GM20431 (cell line): Measurements from ENCODE around the gene HOXB2.

Source experiments
- in situ Hi-C: fragments of 300-500 bp; cut with MseI, MboI; formaldehyde crosslinking; loops from one replicate; pipeline ENCODE4 v1.15.0; 2020; ENCODE audit warnings: low sequenced_read_pairs; ENCODE audit not compliant: unreplicated experiment

HOXB2 gene

DNA sequence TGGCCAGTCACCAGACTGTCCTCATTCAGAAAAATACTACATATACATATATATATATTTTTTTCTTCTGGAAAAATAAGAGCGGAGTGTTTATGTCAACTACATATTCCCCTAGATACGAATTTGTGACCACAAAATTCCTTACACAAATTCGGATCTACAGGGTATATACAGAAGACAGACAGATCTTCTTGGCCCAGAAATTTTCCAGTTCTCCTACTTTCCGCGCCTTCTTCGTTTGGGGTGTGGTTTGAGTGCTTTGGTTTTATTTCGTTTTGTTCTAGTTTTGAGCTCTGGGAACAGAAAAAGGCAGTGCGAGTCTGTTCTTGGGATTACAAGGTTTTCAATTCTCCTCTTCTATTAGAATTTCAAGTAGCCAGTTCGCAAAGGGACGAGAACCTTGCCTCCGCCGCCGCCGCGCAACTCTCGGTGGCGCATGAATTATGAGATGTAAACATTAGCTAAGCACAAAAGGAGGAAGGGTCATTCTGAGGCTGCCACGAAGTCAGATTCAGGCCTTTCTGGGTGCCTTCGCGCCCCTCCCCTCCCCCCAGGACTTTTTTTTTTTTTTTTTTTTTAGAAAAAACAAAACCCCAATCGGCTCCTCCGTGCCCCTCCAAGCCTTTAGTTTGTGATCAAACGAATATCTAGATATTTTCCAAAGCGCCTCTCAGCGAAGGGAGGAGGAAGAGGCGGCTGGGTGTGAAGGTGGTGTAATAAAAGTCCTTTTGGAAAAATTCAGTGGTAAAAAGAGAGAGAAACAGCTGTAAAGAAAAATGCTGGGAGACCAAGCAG lies 35.0 kb upstream of the HOXB2 start:
- in situ Hi-C loops = no loop called here

DNA sequence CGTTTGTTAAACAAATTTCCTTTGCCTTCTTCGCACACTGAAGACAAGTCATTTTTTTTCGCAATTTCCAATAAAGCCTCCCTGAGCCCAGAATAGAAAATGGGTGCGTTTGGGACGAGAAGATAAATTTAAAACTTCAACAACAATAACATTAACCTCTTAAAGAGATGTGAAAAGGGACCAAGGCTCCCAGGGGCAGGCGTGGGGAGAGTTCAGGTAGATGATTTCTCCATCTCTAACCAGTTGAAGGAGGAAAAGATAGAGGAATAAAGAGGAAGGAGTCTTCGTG lies 34.5 kb upstream of the HOXB2 start:
- in situ Hi-C loops = no loop called here

DNA sequence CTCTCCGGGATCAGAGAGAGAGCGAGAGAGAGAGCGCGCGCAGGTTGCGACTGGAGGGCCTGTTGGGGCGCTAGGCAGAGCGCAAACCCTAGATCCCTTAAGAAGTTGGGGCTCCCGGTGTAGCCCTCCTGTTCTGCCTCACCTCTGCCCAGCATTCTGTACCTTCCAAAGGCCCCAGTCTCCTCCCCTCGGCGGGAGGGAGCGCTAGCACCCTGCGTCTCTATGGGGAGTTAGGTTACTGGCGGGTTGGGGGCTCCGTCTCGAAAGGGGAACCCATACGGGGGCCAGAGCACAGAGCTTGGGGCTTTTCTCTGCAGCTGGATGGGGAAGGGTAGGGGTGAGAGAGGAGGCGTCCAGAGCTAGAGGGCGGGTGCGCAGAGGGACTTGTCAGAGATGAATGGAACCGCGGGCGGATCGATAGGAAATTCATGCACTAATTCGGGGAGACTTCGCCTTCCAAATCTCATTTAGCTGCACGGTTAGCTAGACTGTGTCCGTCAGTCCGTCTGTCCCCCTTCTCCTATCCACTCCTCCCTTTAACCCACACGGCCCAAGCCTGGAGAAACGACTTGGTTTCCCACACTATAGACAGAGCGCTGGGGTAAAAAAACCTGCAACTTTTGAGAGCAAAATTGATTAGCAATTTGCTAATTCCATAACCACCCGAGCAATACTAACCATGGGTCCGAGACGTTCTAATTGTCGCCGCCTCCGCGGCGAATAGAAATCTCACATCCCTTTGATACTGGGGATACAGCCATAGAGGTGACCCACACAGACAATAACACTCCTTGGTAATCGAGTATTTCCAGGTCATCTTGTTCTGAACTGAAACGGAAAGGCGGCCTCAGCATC lies 33.9 kb upstream of the HOXB2 start:
- in situ Hi-C loops = no loop called here

DNA sequence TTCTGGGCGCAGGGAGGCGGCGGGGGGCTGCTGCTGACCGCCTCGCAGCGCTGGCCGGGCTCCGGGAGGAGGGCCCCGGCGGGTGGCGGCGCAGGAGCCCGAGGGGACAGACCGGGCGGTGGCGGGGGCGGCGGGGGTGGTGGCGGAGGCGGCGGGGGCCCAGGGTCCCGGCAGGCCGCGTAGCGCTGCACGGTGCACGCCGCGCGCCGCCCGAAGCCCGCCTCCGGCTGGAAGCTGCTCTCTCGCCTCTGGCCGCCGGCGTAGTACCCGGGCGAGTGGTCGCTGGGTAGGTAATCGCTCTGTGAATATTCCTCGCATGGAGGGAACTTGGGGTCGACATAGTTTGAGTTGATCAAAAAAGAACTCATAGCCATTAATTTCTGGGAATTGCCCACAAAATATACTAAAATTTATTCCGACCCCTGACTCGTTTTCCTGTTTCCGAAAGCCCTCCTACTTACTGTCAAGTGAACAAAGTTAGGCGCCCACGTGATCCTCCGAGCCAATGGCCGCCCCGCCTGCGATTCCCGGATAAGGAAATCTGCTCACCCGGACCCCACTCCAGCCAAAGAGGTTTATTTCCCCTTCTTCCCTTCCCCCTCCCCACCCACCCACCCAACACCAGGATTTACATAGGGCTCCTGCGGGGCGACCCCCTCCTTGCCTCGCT lies 33.2 kb upstream of the HOXB2 start, which contains the start of gene HOXB4:
Gene HOXB4, minus strand, starts transcription at position 405 of the 670 bp plus-strand sequence. Its CDS starts 31 bp downstream, at position 374.
- in situ Hi-C loops = no loop called here

DNA sequence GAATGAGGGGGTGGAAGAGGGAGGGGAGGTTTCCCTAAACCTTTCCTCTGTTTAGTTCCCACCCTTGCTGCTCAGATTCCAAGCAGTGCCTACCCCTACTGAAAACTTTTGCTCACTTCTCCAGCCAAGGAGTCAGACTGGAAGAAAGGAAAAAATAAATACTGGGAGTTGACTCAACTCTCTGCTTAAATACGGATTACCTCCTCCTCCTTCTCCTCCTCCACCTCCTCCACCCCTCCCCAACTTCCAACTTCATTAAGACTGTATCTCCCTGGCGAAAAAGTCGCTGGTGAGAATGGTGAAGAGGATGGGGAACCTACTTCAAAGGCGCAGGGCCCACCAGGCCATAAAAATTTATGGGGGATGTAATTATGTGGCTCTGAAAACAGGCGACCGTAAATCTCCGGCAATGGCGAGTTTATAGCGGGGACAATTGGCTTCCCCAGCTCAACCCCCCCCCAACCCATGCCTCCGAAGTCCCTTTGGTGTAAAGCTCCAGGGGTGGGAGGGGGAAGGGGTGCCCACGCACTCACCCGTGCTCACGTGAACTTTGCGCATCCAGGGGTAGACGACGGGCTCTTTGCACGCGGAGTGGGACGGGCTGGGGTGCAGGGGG lies 32.5 kb upstream of the HOXB2 start:
- in situ Hi-C loops = no loop called here

DNA sequence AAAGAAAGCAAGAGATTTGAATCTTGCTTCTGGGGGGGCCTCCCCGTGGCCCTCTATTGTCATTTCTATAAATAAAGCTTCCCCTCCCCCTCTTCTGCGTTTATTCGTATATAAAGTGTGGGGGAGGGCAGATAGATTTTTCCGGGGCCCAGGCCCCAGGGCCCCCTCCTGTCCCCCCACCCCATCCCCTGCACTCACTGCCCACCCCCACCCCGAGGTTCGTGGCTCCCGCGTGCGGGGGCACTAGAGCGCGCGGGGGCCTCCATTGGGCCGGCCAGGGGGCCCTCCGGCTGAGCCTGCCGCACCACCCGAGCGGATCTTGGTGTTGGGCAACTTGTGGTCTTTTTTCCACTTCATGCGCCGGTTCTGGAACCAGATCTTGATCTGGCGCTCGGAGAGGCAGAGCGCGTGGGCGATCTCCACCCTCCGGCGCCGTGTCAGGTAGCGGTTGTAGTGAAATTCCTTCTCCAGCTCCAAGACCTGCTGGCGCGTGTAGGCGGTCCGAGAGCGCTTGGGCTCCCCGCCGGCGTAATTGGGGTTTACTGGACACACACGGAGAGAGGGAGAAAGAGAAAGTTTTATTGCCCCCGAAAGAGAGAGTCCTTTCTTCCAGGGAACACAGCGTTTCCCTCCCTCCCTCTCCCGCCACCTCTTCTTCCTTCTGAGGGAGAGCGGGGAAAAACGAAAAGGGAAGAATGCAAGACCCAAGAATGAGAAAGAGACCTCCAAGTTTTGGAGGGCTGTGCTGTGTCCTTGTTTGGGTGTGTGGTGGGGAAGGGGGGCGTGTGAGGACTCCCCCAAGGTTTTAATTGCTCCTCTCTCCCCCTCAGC lies 31.8 kb upstream of the HOXB2 start:
- in situ Hi-C loops = no loop called here

DNA sequence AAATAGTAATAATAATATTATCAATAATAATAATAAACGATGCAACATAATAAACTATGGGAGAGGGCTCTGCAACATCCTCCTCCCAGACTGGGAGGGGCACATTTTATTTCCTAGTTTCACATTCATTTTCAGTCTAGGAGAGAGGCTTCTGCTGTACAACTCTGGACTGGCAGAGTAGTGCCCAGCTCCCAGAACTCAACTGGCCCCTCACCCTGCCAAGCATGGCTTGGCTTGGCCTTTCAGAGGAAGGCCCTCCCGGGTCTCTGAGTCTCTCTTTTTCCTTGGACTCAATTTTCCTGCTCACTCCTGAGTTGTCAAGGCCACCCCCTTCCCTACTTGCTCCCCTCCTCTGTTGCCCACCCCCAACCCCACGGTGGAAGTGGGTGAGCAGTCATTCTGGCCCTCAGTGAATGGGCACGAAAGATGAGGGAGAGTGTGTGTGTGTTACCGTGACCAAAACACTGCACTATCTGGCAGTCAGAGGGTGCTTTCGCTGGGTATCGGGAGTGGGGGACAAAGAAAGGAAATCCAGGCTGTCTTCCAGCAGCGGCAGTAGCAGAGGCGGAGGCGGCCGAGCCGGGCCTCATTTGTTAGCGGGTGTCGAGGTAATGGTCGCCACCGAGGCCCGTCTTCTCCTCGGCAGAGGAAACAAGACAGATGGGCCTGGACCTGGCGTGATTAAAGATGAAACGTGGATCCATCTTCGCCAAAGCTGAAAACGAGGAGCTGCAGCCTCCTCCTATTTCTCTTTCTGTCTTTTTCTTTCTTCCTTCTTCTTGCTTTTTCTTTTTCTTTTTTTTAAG lies 31.0 kb upstream of the HOXB2 start:
- in situ Hi-C loops = no loop called here

DNA sequence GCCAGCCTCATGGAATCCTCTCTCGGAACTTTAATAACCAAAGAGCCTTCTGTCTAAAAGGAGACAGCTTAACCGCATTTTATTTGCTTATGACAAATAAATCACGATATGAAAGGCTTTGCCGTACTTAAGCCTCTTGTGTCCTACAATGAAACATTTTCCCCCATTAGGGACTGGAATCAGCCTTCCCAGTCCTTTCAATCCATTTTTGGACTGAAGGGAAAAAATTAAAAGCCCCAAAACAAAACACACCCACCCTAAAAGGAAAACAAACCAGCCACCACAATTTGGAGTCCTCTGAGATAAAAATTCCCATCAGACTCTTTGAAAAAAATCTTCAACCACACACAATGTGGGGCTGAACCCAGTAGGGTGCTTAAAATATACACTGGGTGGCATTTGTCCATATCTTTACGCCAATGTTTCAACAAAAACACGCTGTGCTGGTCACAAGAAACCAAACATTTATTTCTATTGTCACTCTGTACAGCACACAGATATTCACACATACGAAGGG lies 30.2 kb upstream of the HOXB2 start:
- in situ Hi-C loops = no loop called here

DNA sequence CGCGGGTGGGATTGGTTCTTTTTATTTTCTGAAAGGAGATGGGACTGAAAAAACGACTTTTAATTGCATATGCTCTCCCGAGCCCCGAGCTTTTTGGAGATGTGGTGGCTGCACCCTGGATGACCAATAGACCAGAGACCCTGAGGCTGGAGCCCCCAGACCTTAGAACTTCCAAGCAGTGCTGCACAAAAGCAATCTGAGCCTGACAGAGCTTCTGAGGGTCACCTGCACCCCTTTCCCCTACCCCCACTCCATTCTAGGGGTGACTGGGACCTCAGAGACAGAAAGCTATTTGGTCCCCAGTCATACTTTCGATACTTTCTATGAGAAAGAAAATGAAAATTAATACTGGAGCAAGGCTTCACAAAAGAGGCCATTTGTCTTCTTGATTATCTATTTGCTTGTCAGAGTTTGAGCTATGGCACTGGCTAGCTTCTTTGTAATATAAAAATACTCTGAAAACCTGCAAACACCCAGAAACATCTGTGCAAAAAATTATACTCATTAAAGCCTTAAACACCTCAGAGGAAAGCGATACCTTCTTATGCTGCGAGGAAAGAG lies 29.7 kb upstream of the HOXB2 start:
- in situ Hi-C loops = no loop called here

DNA sequence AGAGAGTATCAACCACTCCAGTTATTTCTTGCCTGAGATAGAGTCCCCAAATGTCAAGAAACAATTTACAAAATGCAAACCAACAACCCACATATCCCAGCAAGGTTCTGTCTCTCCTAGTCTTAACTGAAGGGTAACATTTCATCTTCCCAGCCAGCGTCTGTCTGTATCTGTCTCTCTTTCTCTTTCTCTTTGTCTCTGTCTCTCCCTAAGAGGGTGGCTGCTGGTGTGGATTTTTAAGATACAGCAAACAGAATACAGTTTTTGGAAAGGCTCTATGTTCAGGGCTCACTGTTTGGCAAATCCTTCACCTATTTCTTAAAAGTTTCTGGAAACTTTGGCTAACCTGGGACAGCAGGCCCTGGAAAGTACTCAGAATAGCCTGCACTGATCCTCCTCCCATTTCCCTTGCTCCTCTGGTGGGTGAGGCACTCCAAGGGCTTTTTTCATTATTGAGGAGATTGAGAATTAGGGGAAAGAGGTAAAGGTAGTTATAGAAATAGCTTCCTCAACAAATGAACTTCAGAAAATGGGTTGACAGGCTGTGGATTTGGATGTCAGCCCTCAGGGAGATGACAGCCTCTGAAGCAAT lies 27.0 kb upstream of the HOXB2 start:
- in situ Hi-C loops = no loop called here

DNA sequence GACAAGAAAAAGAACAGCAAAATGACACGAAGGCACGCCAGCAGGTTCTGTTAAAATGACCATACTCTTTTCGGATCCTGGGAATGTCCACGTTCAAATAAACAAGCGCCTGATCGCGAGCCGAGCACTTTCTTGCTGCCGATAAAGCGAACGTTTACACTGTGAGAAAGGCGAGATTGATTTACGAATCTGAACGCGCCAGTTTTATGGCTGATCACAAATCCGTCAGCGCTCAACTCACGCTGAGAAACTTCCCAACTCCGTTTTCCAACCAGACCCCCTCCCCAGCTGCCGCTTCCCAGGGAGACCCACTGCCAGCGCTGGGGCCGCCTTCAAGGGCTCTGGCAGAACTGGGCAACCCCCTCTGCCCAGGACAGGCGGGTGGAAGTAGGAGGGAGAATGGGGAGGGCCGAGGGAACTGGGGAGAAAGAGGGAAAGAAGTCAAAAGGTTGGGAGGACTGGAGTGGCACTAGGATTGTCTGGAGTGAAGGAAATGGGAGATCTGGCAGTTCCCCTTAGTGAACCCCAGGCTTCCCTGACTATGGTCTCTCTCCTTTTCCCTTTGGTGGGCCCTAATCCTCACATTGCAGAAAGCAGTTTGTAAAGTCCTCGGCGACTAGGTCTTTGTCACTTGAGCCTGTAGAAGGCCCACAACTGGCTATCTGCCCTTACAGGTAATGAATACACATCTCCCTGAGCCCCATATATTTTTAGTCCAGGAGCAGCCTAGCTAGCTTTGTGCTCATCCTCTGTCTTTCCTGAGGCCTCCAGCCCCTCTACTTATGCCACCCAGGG lies 26.3 kb upstream of the HOXB2 start:
- in situ Hi-C loops = no loop called here

DNA sequence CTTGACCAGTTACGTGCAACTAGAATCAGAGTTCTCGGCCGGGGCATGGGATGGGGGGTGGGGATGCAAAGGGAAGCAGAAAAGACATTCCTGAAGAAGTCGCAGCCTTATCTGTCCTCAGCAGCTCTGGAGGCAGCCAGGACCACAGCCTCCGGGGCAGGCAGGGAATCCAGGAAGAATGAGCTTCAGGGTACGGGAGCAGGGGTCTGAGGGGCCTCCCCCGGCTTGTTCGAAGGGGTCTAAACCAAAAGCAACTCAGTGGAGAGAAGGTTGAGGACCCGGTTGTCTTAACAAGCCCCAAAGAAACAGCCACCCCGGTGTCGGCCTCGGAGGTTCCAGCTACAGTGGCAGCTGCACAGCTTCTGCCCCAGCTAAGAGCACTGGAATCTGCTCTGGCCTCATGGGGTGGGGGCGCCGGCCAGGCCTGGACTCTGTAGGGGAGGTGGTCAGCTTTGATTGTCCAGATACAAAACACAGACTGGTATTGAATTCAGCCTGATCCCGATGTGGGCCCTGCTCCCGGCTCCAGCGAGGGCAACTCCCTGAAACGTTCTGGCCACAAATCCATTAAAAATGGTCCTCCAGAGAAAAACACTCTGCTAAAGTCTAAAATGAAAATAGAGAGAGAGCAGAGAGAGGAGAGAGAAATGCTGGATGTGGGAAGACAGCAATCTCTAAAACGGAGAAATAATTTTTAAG lies 25.6 kb upstream of the HOXB2 start:
- in situ Hi-C loops = no loop called here

DNA sequence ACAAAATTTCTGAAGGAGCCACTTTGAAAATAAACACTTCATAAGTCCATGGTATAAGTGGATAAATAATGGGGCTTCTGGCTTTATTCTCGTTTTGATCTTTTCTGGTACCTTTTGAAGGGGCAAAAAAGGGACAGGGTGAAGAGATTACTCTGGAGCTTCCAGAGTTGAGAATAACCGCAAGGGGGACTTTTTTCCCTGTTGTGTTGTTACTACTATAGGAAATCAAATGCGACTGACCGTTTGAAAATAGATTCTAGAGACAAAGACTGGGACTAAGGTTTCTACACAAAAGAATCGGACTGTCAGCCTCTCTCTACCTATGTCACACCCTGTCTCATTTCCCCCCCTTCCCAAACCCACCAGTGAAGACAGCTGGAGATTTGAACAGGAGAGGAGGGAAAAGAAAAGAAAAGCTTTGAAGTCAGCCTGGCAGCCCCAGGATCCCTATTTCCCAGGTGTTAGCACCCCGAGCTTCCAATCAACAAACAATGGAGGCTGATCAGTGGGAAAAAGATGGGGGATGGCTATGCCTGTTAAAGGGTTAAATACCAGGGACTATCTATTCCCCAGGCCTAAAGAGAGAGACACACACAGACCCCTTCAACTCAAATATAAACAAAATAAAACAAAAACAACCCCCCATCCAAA lies 24.9 kb upstream of the HOXB2 start:
- in situ Hi-C loops = no loop called here

DNA sequence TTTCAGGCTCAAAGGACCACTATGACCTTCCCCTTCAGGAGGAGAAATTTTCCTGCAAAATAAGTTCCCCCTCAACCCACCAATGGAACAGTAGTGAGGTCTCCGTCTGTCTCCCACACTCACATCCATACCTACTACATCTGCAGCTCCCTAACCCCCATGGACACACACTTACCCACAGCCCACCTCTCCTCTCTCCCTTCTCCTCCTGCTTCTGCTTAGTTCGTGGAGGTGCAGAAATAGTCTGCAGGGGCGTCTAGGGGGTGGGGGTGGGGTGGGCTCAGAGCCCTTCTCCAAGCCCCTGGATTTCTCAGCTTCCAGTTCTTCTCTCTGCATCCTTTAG lies 24.3 kb upstream of the HOXB2 start:
- in situ Hi-C loops = no loop called here

DNA sequence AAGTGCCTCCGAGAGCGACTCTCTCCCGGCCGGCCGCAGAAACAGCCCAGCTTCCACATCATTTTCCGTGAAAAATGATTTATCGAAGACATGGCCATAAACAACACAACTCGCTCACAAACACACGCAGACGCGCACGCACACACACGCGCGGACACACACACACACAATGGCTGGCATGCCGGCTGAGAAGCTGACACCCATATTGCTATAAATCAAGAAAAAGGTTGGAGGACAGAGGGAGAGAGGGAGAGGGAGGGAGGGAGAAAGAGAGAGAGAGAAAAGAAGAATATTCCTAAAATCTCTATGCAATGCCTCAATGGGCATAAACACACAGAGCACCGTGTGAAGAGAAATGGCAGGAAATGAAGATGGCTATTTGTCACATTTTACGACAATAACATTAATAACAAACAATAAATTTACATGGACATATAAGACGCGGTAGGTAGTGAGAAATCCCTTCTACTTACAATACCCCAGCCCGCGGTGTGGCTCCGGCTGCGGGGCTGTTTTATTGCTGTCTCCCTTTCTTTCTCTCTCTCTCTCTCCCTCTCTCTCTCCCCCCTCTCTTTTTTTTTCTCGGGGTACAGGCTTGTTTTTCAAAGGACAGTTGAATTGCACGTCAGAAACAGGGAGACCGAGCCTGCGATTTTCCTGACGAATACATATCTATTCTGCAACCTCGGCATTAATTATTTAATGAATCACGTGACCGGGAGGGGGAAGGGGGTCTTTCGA lies 23.8 kb upstream of the HOXB2 start:
- in situ Hi-C loops = no loop called here
